IMR-90 (cell line): ENCODE data around the gene BEND3. TPM values are rescaled to one million over a fixed set of nuclear protein-coding genes. Genes with fewer than 3 reads are reported as not detected.
"Not testable (repeated sequence)": the region's sequence is repeated elsewhere in the genome, so short reads cannot be mapped to it uniquely, and the experiment has no call there.

Source experiments
- ATAC-seq: fragments of 200-7000 bp; cut with Tn5 transposase; 2 replicates; pipeline ENCODE4 v1.9.1; 2020; ENCODE audit warnings: low read depth, mild to moderate bottlenecking, moderate library complexity
- BruUV-seq: library from RNA; stranded (reverse); fragments of 400-500 nt; replicated peaks from 2 replicates; lab custom pipeline; 2021; lab: Mats Ljungman, UMichigan
- CTCF ChIA-PET: fragments of 300-600 bp; formaldehyde crosslinking; extraction: SDS; loops from one replicate; lab custom pipeline; 2021; ENCODE audit warnings: antibody characterized with exemption; lab: Yijun Ruan, JAX
- POLR2A ChIA-PET: fragments of 300-600 bp; sonication (Branson Sonifier 250); formaldehyde crosslinking; loops from one replicate; lab custom pipeline; 2022; ENCODE audit warnings: antibody characterized with exemption; ENCODE audit not compliant: unreplicated experiment; lab: Charles Lee
- DNase-seq: peaks from one replicate; pipeline ENCODE4 v3.0.0; 2013
- H2AFZ ChIP-seq: replicated peaks from 2 replicates; pipeline ENCODE3; 2013; ENCODE audit warnings: low read length, mild to moderate bottlenecking; ENCODE audit not compliant: poor library complexity
- H2AK5ac ChIP-seq: 2 replicates; pipeline ENCODE4 v1.6.1; 2013; ENCODE audit warnings: low read depth, low read length, inconsistent platforms
- H2AK9ac ChIP-seq: replicated peaks from 2 replicates; pipeline ENCODE3; 2013; ENCODE audit warnings: mild to moderate bottlenecking, low read depth, low read length, moderate library complexity; ENCODE audit not compliant: poor library complexity
- H2BK120ac ChIP-seq: 2 replicates; pipeline ENCODE4 v1.6.1; 2013; ENCODE audit warnings: low read depth, low read length, inconsistent platforms
- H2BK15ac ChIP-seq: 3 replicates; pipeline ENCODE4 v1.6.1; 2013; ENCODE audit warnings: low read depth, low read length, inconsistent platforms
- H2BK20ac ChIP-seq: 2 replicates; pipeline ENCODE4 v1.6.1; 2013; ENCODE audit warnings: low read depth, mild to moderate bottlenecking, inconsistent platforms, low read length, moderate library complexity
- H2BK5ac ChIP-seq: 2 replicates; pipeline ENCODE4 v1.6.1; 2013; ENCODE audit warnings: mild to moderate bottlenecking, low read depth, low read length, inconsistent platforms; ENCODE audit not compliant: poor library complexity, severe bottlenecking
- H3K14ac ChIP-seq: replicated peaks from 2 replicates; pipeline ENCODE4 v1.6.1; 2013; ENCODE audit warnings: low read depth, low read length, inconsistent platforms
- H3K18ac ChIP-seq: 2 replicates; pipeline ENCODE4 v1.6.1; 2013; ENCODE audit warnings: low read depth, low read length, control low read depth
- H3K23ac ChIP-seq: 2 replicates; pipeline ENCODE4 v1.6.1; 2013; ENCODE audit warnings: low read depth, low read length, inconsistent platforms
- H3K27ac ChIP-seq: 2 replicates; pipeline ENCODE4 v1.5.1; 2013; ENCODE audit warnings: mild to moderate bottlenecking, control low read depth, low read length; ENCODE audit not compliant: insufficient read depth
- H3K27me3 ChIP-seq: 2 replicates; pipeline ENCODE4 v1.6.1; 2013; ENCODE audit warnings: low read length; ENCODE audit not compliant: control insufficient read depth, insufficient read depth
- H3K36me3 ChIP-seq: 2 replicates; pipeline ENCODE4 v1.6.1; 2013; ENCODE audit warnings: low read length, mixed read lengths; ENCODE audit not compliant: control insufficient read depth, insufficient read depth
- H3K4ac ChIP-seq: 2 replicates; pipeline ENCODE4 v1.6.1; 2013; ENCODE audit warnings: low read depth, low read length, inconsistent platforms
- H3K4me1 ChIP-seq: 2 replicates; pipeline ENCODE4 v1.6.1; 2013; ENCODE audit warnings: low read length, mixed read lengths; ENCODE audit not compliant: control insufficient read depth, insufficient read depth
- H3K4me2 ChIP-seq: 2 replicates; pipeline ENCODE4 v1.6.1; 2013; ENCODE audit warnings: low read depth, mild to moderate bottlenecking, control low read depth, low read length, moderate library complexity
- H3K4me3 ChIP-seq: 2 replicates; pipeline ENCODE4 v1.5.1; 2013; ENCODE audit warnings: low read depth, mild to moderate bottlenecking, control low read depth, low read length, moderate library complexity; ENCODE audit not compliant: insufficient read depth
- H3K56ac ChIP-seq: 2 replicates; pipeline ENCODE4 v1.6.1; 2013; ENCODE audit warnings: low read length, inconsistent platforms; ENCODE audit not compliant: insufficient read depth; ENCODE audit errors: extremely low read depth
- H3K79me1 ChIP-seq, 2 experiments: 2 replicates each; pipeline ENCODE4 v1.6.1; 2013; ENCODE audit warnings: low read length in 2 of 2, inconsistent platforms in 1 of 2, low read depth in 1 of 2
- H3K9ac ChIP-seq: 2 replicates; pipeline ENCODE4 v1.6.1; 2013; ENCODE audit warnings: low read depth, low read length, control low read depth
- H3K9me1 ChIP-seq: 2 replicates; pipeline ENCODE4 v1.6.1; 2013; ENCODE audit warnings: low read length, inconsistent platforms; ENCODE audit not compliant: insufficient read depth
- H3K9me3 ChIP-seq: 2 replicates; pipeline ENCODE4 v1.6.1; 2013; ENCODE audit warnings: low read length; ENCODE audit not compliant: control insufficient read depth, insufficient read depth
- H4K20me1 ChIP-seq: 2 replicates; pipeline ENCODE4 v1.6.1; 2013; ENCODE audit warnings: low read length, inconsistent platforms; ENCODE audit not compliant: insufficient read depth
- H4K5ac ChIP-seq: 2 replicates; pipeline ENCODE4 v1.6.1; 2013; ENCODE audit warnings: mild to moderate bottlenecking, low read depth, low read length, control low read depth
- H4K8ac ChIP-seq, 2 experiments: 2 replicates each; pipeline ENCODE4 v1.6.1; 2013; ENCODE audit warnings: low read depth in 2 of 2, low read length in 2 of 2, control low read depth in 1 of 2, inconsistent platforms in 1 of 2
- H4K91ac ChIP-seq: 2 replicates; pipeline ENCODE4 v1.6.1; 2013; ENCODE audit warnings: low read depth, low read length, inconsistent platforms; ENCODE audit not compliant: insufficient read depth
- WGBS, 2 experiments: methylation state at CpG; one replicate each; pipeline versions ENCODE4 v1.1.5 to v1.1.7; 2013; ENCODE audit warnings: missing lambda C conversion rate in 2 of 2; ENCODE audit not compliant: insufficient read length in 1 of 2; ENCODE audit errors: extremely low coverage in 2 of 2; 5-methylcytosine and 5-hydroxymethylcytosine counted together
- dilution Hi-C: fragments of 300-500 bp; cut with HindIII; formaldehyde crosslinking; loops from one replicate; pipeline ENCODE4 v1.14.3; 2018; ENCODE audit warnings: low sequenced_read_pairs; ENCODE audit not compliant: unreplicated experiment
- in situ Hi-C: fragments of 300-500 bp; cut with MboI; formaldehyde crosslinking; loops from 3 replicates; pipeline ENCODE4 v1.14.3; 2019; ENCODE audit warnings: low sequenced_read_pairs, inconsistent platforms, mixed read lengths
- intact Hi-C: fragments of 100-400 bp; cut with micrococcal nuclease; formaldehyde crosslinking; loops from 2 replicates; pipeline ENCODE4 v1.10.0; 2022
- polyA plus RNA-seq, 3 experiments: library from polyadenylated mRNA; depleted of rRNA; stranded (reverse); fragments of >200 nt; gene quantifications; 2 replicates each; pipeline ENCODE4 v1.2.3, GENCODE V29; 2012; ENCODE audit warnings: low replicate concordance in 1 of 3
- total RNA-seq: library from RNA; depleted of rRNA; stranded (reverse); fragments of >200 nt; gene quantifications from 2 replicates; pipeline ENCODE4 v1.2.3, GENCODE V29; 2012

Gene BEND3
- total and polyA plus RNA-seq, 2 of the 4 experiments (the other 2 are of a cell fraction): 1.2 to 1.8 TPM

DNA sequence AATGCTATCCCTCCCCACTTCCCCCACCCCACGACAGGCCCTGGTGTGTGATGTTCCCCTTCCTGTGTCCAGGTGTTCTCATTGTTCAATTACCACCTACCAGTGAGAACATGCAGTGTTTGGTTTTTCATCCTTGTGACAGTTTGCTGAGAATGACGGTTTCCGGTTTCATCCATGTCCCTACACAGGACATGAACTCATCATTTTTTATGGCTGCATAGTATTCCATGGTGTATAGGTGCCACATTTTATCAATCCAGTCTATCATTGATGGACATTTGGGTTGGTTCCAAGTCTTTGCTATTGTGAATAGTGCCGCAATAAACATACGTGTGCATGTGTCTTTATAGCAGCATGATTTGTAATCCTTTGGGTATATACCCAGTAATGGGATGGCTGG is 49.0 kb upstream of the BEND3 start:
- H3K9ac ChIP-seq, ATAC-seq, H4K91ac ChIP-seq, H3K4me3 ChIP-seq, dilution Hi-C loops, H3K23ac ChIP-seq, BruUV-seq, H3K4me1 ChIP-seq, H3K4ac ChIP-seq, H4K8ac ChIP-seq, H3K56ac ChIP-seq, H3K27ac ChIP-seq, H3K14ac ChIP-seq, in situ Hi-C loops, H2BK20ac ChIP-seq, H3K18ac ChIP-seq, H3K9me3 ChIP-seq, H2BK120ac ChIP-seq, H4K5ac ChIP-seq, H2AK5ac ChIP-seq, DNase-seq, intact Hi-C loops, H3K4me2 ChIP-seq, H3K36me3 ChIP-seq, POLR2A ChIA-PET, H2AK9ac ChIP-seq, H3K9me1 ChIP-seq, H2AFZ ChIP-seq, H4K20me1 ChIP-seq, H2BK5ac ChIP-seq, H3K27me3 ChIP-seq, H2BK15ac ChIP-seq, H3K79me1 ChIP-seq, CTCF ChIA-PET: not testable (repeated sequence)
- WGBS, 2 experiments: no CpG with 5 or more reads among the region's 5 CpGs
